GM19455 (cell line): Measurements from ENCODE around the gene ZDHHC8.
"Not testable (repeated sequence)": the region's sequence is repeated elsewhere in the genome, so short reads cannot be mapped to it uniquely, and the experiment has no call there.

Experiments used
- ATAC-seq: cut with Tn5 transposase; IDR thresholded peaks from one replicate; pipeline ENCODE4 v1.9.1; 2021; ENCODE audit not compliant: unreplicated experiment

Gene ZDHHC8

GRCh38 chr22:20157430-20158183, 26.0 kb downstream of the ZDHHC8 start:
- ATAC-seq = no peak

- no peak for ATAC-seq
Measured at GRCh38 chr22:20158391-20159036, 26.9 kb downstream of the ZDHHC8 start.

GRCh38 chr22:20159076-20159475, 27.5 kb downstream of the ZDHHC8 start:
- no peak for ATAC-seq

GRCh38 chr22:20159531-20159930, 27.9 kb downstream of the ZDHHC8 start:
- ATAC-seq = not testable (repeated sequence)

GRCh38 chr22:20160041-20160440, 28.4 kb downstream of the ZDHHC8 start:
- no peak for ATAC-seq

GRCh38 chr22:20164863-20165262, 33.3 kb downstream of the ZDHHC8 start:
- ATAC-seq = no peak

GRCh38 chr22:20165421-20165820, 33.8 kb downstream of the ZDHHC8 start:
- ATAC-seq = no peak

GRCh38 chr22:20165913-20166312, 34.3 kb downstream of the ZDHHC8 start:
- ATAC-seq = no peak

- no peak for ATAC-seq
Measured at GRCh38 chr22:20166703-20167102, 35.1 kb downstream of the ZDHHC8 start.

- no peak for ATAC-seq
Measured at GRCh38 chr22:20167643-20168322, 36.2 kb downstream of the ZDHHC8 start.

GRCh38 chr22:20169253-20169822, 37.7 kb downstream of the ZDHHC8 start:
- no peak for ATAC-seq

- no peak for ATAC-seq
Measured at GRCh38 chr22:20170170-20170569, 38.6 kb downstream of the ZDHHC8 start.

GRCh38 chr22:20171288-20172140, 39.9 kb downstream of the ZDHHC8 start:
- no peak for ATAC-seq

GRCh38 chr22:20172141-20172613, 40.6 kb downstream of the ZDHHC8 start:
- ATAC-seq = no peak

GRCh38 chr22:20173246-20173645, 41.6 kb downstream of the ZDHHC8 start:
- no peak for ATAC-seq

- no peak for ATAC-seq
Measured at GRCh38 chr22:20173772-20174171, 42.2 kb downstream of the ZDHHC8 start.

- ATAC-seq = no peak
Measured at GRCh38 chr22:20174785-20175596, 43.4 kb downstream of the ZDHHC8 start.

- ATAC-seq = no peak
Measured at GRCh38 chr22:20175597-20175900, 43.9 kb downstream of the ZDHHC8 start.

- ATAC-seq = no peak
Measured at GRCh38 chr22:20176421-20177085, 44.9 kb downstream of the ZDHHC8 start.
